ENCODE data around the gene CEACAM18.

CEACAM18 gene

GRCh38 chr19:51531349-51532315 is 53.3 kb downstream of the CEACAM18 start, which contains the start of gene SIGLEC6:
SIGLEC6 (minus strand) TSS chr19:51531670; CDS start chr19:51531648, 22 bp downstream.
- no peak for DNase-seq (ENCODE audit: low spot score)

- DNase-seq (ENCODE audit: low spot score) = no peak
These were observed 57.2 kb downstream of the CEACAM18 start for GRCh38 chr19:51535535-51535934.

GRCh38 chr19:51539821-51540366 is 61.6 kb downstream of the CEACAM18 start:
- no peak for DNase-seq (ENCODE audit: low spot score)
